K562 (cell line): ENCODE results near the gene OR52I1. TPM values are rescaled to one million over a fixed set of nuclear protein-coding genes. Genes with fewer than 3 reads are reported as not detected.

Experiments used
- BDP1 ChIP-seq: IDR thresholded peaks from 3 replicates; pipeline ENCODE4 v1.6.1; 2011; ENCODE audit not compliant: insufficient read length, insufficient read depth
- CTCF ChIP-seq, 3 experiments: IDR thresholded peaks in 2 of 3; conservative IDR thresholded peaks in 1 of 3; 2 replicates each; pipeline ENCODE4 v1.5.1; 2011 to 2012; ENCODE audit warnings: low read length in 3 of 3, mild to moderate bottlenecking in 3 of 3, control low read depth in 2 of 3, improper control_type of control experiment in 1 of 3, inconsistent platforms in 1 of 3, low read depth in 1 of 3, mixed read lengths in 1 of 3, moderate library complexity in 1 of 3; ENCODE audit not compliant: insufficient read depth in 2 of 3
- ETS1 ChIP-seq: conservative IDR thresholded peaks from 2 replicates; pipeline ENCODE4 v1.6.1; 2011; ENCODE audit warnings: low read depth, mild to moderate bottlenecking, low read length; ENCODE audit not compliant: control insufficient read depth
- HINFP ChIP-seq: fragments of 450-650 bp; conservative IDR thresholded peaks from 2 replicates; pipeline ENCODE4 v1.6.1; 2016; ENCODE audit warnings: missing genetic modification characterization, low read depth, mild to moderate bottlenecking, control low read depth, missing compliant biosample characterization
- NONO ChIP-seq, 2 experiments: fragments of 200-400 bp in 1 of 2; fragments of 450-650 bp in 1 of 2; formaldehyde crosslinking in 1 of 2; IDR thresholded peaks; 2 replicates each; pipeline ENCODE4 v1.6.1; 2017; ENCODE audit warnings: low read depth in 2 of 2, mild to moderate bottlenecking in 2 of 2, moderate library complexity in 2 of 2, low read length in 1 of 2
- RAD21 ChIP-seq, 2 experiments: fragments of 250-450 bp in 1 of 2; fragments of 450-650 bp in 1 of 2; sonication (Bioruptor Pico) in 1 of 2; formaldehyde crosslinking in 1 of 2; IDR thresholded peaks in 1 of 2; conservative IDR thresholded peaks in 1 of 2; 2 replicates each; pipeline versions ENCODE4 v1.4.0 to v1.8.0; 2020 to 2022; ENCODE audit warnings: mild to moderate bottlenecking in 2 of 2, moderate library complexity in 1 of 2
- SMARCB1 ChIP-seq: IDR thresholded peaks from 2 replicates; pipeline ENCODE4 v1.6.1; 2011; ENCODE audit warnings: improper control_type of control experiment, low read depth; ENCODE audit not compliant: insufficient read length
- THRB ChIP-seq: fragments of 450-650 bp; formaldehyde crosslinking; conservative IDR thresholded peaks from 2 replicates; pipeline ENCODE4 v1.4.0; 2022; ENCODE audit warnings: mild to moderate bottlenecking, missing genetic modification characterization
- XRCC3 ChIP-seq: fragments of 450-650 bp; IDR thresholded peaks from 2 replicates; pipeline ENCODE4 v1.6.1; 2017; ENCODE audit warnings: mild to moderate bottlenecking, moderate library complexity
- ZNF165 ChIP-seq: fragments of 250-450 bp; sonication (Bioruptor Pico); IDR thresholded peaks from 2 replicates; pipeline ENCODE4 v1.4.0; 2020; ENCODE audit warnings: borderline replicate concordance
- ZNF431 ChIP-seq: sonication (generic); formaldehyde crosslinking; IDR thresholded peaks from 2 replicates; pipeline ENCODE4 v1.8.0; 2022; ENCODE audit warnings: mild to moderate bottlenecking, missing genetic modification reagents
- ZNF609 ChIP-seq: sonication (generic); formaldehyde crosslinking; IDR thresholded peaks from 2 replicates; pipeline ENCODE4 v1.8.1; 2023; ENCODE audit warnings: missing genetic modification reagents, mild to moderate bottlenecking, borderline replicate concordance
- ZSCAN32 ChIP-seq: fragments of 450-650 bp; formaldehyde crosslinking; IDR thresholded peaks from 2 replicates; pipeline ENCODE4 v1.4.0; 2020; ENCODE audit warnings: mild to moderate bottlenecking, moderate library complexity
- polyA plus RNA-seq, 8 experiments: library from polyadenylated mRNA; depleted of rRNA in 4 of 8; stranded (reverse) in 5 of 8; unstranded in 3 of 8; fragments of >200 nt; fragmentation: Nextera tagmentation in 2 of 8; fragmentation: Illumina TruSeq in 1 of 8; extraction: Ambion mirVana in 2 of 8; extraction: Trizol in 1 of 8; gene quantifications; 2 replicates each; pipeline versions ENCODE4 v1.2.1 to v1.2.3, GENCODE V29; 2011 to 2014; ENCODE audit warnings: inconsistent platforms in 1 of 8, missing spikeins in 1 of 8
- total RNA-seq, 7 experiments: library from RNA; depleted of rRNA in 6 of 7; stranded (reverse); fragments of >200 nt in 6 of 7; fragmentation: Illumina TruSeq in 2 of 7; extraction: Trizol in 2 of 7; gene quantifications; 2 replicates each; pipeline versions ENCODE4 v1.2.1 to v1.2.3, GENCODE V29; 2011 to 2021; ENCODE audit warnings: low replicate concordance in 1 of 7

The OR52I1 gene
- total and polyA plus RNA-seq, 9 of the 15 experiments (the other 6 are each of a cell fraction or from before 2014, with no cell fraction given), result not detected

GRCh38 chr11:4626207-4627099, 32.6 kb downstream of the OR52I1 start (continued):
- TF ChIP-seq RAD21 (CRISPR knock-in tag; conservative IDR thresholded peaks at IDR 0.05 in 1 of 2, IDR thresholded peaks at IDR 0.05 in 1 of 2), result peak; percentile 71 to 90
- TF ChIP-seq HINFP (tag), result no peak
- no peak for TF ChIP-seq XRCC3
- TF ChIP-seq ZNF165 (CRISPR knock-in tag), result no peak
- TF ChIP-seq CTCF (IDR thresholded peaks at IDR 0.05 in 2 of 3, conservative IDR thresholded peaks at IDR 0.05 in 1 of 3; ENCODE audit: insufficient read depth in 2 of 3, low read depth in 1 of 3, low read length in 3 of 3), result peak; percentile 63 to 82 (median 81)
- no peak for TF ChIP-seq ZSCAN32 (CRISPR knock-in tag)
- TF ChIP-seq ETS1, result no peak
- TF ChIP-seq ZNF609, result no peak
- no peak for TF ChIP-seq THRB
- TF ChIP-seq NONO (IDR thresholded peaks at IDR 0.05; ENCODE audit: low read depth in 2 of 2, low read length in 1 of 2), result no peak
- no peak for TF ChIP-seq ZNF431 (CRISPR knock-in tag)
- TF ChIP-seq SMARCB1, result no peak
- no peak for TF ChIP-seq BDP1
